Left ventricle myocardium inferior (tissue), 1 donor: ENCODE data around the gene ARAP3. TPM values are rescaled to one million over a fixed set of nuclear protein-coding genes. Genes with fewer than 3 reads are reported as not detected.

ENCODE experiments used
- DNase-seq: peaks from one replicate; pipeline ENCODE4 v3.0.0-alpha.2; 2020
- H3K27ac ChIP-seq: fragments of 200-600 bp; replicated peaks from 2 replicates; pipeline ENCODE4 v1.8.0; 2021
- H3K27me3 ChIP-seq: fragments of 200-600 bp; 2 replicates; pipeline ENCODE4 v1.8.0; 2021; ENCODE audit warnings: low read depth
- H3K36me3 ChIP-seq: fragments of 200-600 bp; 2 replicates; pipeline ENCODE4 v1.8.0; 2021
- H3K4me1 ChIP-seq: fragments of 200-600 bp; 2 replicates; pipeline ENCODE4 v1.8.0; 2021
- H3K4me3 ChIP-seq: fragments of 200-600 bp; 2 replicates; pipeline ENCODE4 v1.8.0; 2021; ENCODE audit warnings: mild to moderate bottlenecking, moderate library complexity
- H3K9me3 ChIP-seq: fragments of 200-600 bp; replicated peaks from 2 replicates; pipeline ENCODE4 v1.8.0; 2021
- CTCF ChIP-seq: fragments of 200-600 bp; IDR thresholded peaks from 2 replicates; pipeline ENCODE4 v1.8.0; 2021; ENCODE audit warnings: antibody characterized with exemption, mild to moderate bottlenecking, borderline replicate concordance
- intact Hi-C: fragments of 100-400 bp; cut with micrococcal nuclease; formaldehyde crosslinking; loops from one replicate; pipeline ENCODE4 v1.11.0; 2022
- total RNA-seq: library from RNA; stranded (reverse); fragmentation: NEBNext Ultra II Directional; extraction: Animal tissue kit (Norgen Biotek cat#: 25700); gene quantifications from one replicate; pipeline ENCODE4 v1.2.1, GENCODE V29; 2021
- donor health status: DM: no; HTN: yes; CAD: no; lungs with severe emphysema.

The ARAP3 gene
- total RNA-seq, 1 donor from 2014 or later: 15.2 TPM

GRCh38 chr5:141630570-141631140, 51.4 kb downstream of the ARAP3 start:
- intact Hi-C loops: no loop called here
- Histone ChIP-seq H3K27ac (no peak overlapping the region), H3K9me3 (no peaks in the 10 kb centered on the region), H3K36me3 (peaks cover 49% of the 10 kb centered on the region), H3K27me3 (no peaks in the 10 kb centered on the region), H3K4me1 (peaks cover 30% of the 10 kb centered on the region), H3K4me3 (no peak overlapping the region)
- TF ChIP-seq CTCF: no peak
- no peak for DNase-seq

GRCh38 chr5:141628175-141628788, 53.7 kb downstream of the ARAP3 start:
- Histone ChIP-seq H3K9me3 (no peaks in the 10 kb centered on the region), H3K4me1 (peaks cover 15% of the 10 kb centered on the region), H3K4me3 (no peak overlapping the region), H3K27me3 (no peaks in the 10 kb centered on the region), H3K36me3 (peaks cover 72% of the 10 kb centered on the region), H3K27ac (no peak overlapping the region)
- DNase-seq: no peak
- intact Hi-C loops: no loop called here
- TF ChIP-seq CTCF: no peak

GRCh38 chr5:141623611-141624010, 58.4 kb downstream of the ARAP3 start:
- Histone ChIP-seq H3K27ac (no peak overlapping the region), H3K27me3 (no peaks in the 10 kb centered on the region), H3K4me3 (no peak overlapping the region), H3K4me1 (peaks cover 10% of the 10 kb centered on the region), H3K36me3 (peaks cover 84% of the 10 kb centered on the region), H3K9me3 (no peaks in the 10 kb centered on the region)
- intact Hi-C loops: loop anchor here (5.0 kb wide), 1 partner anchor 36 kb away; no protein-coding TSS in a partner anchor
- DNase-seq: no peak
- no peak for TF ChIP-seq CTCF

GRCh38 chr5:141623186-141623585, 58.8 kb downstream of the ARAP3 start:
- Histone ChIP-seq H3K27me3 (no peaks in the 10 kb centered on the region), H3K27ac (no peak overlapping the region)
- intact Hi-C loops: loop anchor here (5.0 kb wide), 1 partner anchor 36 kb away; no protein-coding TSS in a partner anchor

More at GRCh38 chr5:141623186-141623585, 58.8 kb downstream of the ARAP3 start:
- Histone ChIP-seq H3K4me1 (peaks cover 15% of the 10 kb centered on the region), H3K9me3 (no peaks in the 10 kb centered on the region), H3K4me3 (no peak overlapping the region), H3K36me3 (peaks cover 80% of the 10 kb centered on the region)
- no peak for DNase-seq
- TF ChIP-seq CTCF: no peak
